Stimulated activated CD8-positive, alpha-beta memory T cell treated with anti-CD3 and anti-CD28 coated beads, Interleukin-4, amount 100 ng/mL, for 1 hour (primary cell): Measurements from ENCODE around the gene BACE1.
"Not testable (repeated sequence)": the region's sequence is repeated elsewhere in the genome, so short reads cannot be mapped to it uniquely, and the experiment has no call there.

Experiments
- DNase-seq, 2 donors: peaks; one replicate each; pipeline ENCODE4 v3.0.0-alpha.2; 2020; ENCODE audit warnings: low read depth in 2 of 2, low spot score in 1 of 2

The BACE1 gene

DNA sequence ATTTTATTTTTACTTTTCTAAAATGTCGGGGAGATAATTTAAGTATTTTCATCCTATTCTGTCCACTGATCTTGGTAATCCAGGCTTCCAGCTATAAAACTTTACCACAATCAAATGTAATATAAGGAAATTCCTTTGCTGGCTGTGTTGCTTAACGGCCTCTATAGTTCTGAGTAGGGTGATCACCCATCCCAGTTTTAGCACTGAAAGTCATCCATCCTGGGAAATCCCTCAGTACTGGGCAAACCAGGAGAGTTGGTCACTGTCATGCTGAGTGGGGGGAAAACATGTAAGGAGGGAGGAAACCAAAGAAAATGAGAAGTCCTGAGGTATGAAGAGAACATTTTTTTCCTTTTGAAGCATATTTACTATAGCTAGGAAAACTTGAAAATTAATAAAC lies 37.7 kb downstream of the BACE1 start:
- DNase-seq, result no peak

DNA sequence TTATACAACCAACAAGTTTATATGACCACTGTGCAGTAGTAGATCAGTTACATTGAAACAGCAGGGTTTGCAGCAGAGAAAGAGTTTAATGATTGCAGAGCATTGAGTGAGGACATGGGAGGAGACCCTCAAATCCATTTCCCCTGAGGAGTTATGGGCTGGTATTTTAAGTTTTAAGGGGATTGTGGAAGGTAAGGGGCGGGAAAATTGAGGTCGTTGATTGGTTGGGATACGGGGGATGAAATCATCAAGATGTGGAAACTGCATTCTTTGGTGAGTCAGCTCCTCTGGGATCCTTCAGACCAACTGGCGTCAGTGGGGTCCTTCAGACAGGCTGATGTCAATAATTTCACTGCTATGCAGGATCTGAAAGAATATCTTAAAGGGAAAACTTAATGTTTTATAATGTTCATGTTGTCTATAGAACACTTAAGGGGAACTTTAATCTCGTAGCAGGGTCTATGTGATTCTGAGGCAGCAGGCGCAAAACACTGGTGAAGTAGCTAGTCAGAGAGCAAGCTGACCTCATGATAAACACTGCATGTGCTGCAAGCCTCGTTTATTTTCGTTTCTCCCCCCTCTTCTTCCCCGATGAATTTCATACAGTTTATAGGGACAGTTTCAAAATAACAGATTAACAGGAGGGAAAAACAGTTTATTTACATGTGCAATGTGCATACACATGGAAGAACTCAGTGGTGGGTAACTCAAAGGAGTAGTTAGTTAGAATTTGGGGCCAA lies 42.3 kb downstream of the BACE1 start:
- DNase-seq, result no peak

DNA sequence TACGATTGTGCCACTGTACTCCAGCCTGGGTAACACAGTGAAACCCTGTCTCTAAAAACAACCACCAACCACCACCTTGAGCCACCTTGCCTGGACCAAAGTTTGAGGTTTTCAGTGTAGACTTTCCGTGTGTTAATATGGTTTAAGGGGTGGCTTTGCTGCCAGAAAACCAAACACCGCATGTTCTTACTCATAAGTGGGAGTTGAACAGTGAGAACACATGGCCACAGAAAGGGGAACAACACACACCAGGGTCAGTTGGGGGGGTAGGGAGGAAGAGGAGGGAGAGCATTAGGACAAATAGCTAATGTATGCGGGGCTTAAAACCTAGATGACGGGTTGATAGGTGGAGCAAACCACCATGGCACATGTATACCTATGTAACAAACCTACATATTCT lies 43.9 kb downstream of the BACE1 start:
- DNase-seq, result not testable (repeated sequence)

DNA sequence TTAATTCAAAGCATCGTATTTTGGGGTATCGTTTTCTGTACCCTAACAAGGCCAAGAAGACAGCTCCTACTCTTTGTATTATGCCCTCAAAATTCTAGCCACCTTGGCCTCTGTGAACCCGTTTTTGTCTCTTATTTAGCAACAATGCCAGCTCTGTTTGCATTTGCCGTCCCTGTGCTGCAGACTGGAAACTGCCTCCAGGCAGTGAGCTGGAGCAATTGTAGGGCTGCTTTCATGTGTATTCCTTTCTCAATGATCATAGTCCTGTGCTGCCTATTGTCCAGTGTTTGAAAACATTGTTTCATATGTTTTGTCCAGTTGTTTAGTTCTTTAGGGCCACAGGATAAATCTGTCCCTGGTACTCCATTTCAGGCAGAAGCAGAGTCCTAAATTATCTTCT lies 44.8 kb downstream of the BACE1 start:
- no peak for DNase-seq

DNA sequence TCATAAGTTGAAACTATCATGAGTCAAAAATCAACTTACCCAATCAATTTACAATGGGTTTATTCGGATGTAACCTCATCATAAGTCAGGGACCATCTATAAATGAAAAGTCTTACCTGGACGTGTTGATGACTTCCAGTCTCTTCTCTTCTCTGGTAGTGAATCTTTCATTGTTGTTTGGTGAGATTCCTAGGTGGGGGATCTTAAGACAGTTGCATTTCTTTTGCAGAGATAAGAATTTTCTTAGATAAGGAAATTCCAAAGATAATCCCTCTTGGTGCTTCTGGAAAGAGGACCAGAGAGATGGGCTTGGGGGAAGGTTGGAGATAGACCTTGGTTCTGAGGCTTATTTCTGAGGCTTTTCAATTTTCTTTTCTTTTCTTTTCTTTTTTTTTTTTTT lies 46.2 kb downstream of the BACE1 start:
- DNase-seq, result no peak

DNA sequence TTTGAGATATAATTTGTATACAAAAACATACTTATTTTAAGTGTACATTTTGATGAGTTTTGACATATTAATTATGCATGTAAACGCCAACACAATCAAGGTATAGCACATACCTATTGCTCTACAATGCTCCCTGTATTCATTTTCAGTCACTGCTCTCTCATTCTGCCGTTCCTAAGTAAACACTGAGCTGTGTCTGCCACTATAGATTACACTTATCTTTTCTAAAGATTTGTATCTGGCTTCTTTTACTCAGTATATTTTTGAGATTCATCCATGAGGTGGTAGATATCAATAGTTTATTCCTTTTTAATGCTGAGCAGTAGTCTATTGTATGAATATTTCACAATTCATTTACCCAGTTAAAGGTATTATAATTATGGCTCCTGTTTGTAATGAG lies 50.3 kb downstream of the BACE1 start:
- no peak for DNase-seq

DNA sequence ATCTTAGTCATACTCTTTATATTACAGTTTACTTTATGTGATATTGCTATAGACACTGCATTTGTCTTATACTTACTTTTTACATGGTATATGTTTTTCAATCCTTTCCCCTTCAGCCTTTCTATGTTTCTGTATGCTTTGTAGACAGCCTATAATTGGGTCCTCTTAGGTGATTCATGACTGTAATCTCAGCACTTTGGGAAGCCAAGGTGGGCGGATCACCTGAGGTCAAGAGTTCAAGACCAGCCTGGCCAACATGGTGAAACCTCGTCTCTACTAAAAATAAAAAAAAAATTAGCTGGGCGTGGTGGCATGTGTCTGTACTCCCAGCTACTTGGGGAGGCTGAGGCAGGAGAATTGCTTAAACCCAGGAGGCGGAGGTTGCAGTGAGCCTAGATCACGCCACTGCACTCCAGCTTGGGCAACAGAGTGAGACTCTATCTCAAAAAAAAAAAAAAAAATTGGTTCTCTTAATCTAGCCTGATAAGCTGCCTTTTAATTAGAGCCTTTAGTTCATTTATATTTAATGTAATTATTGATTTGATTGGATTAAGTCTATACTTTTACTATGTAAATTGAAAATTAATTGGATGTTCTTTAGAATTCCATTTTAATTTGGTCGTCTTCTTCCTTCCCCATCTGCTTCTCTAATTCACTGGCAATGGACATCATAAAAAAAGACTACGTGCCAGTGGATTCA lies 51.3 kb downstream of the BACE1 start:
- DNase-seq, result not testable (repeated sequence)

DNA sequence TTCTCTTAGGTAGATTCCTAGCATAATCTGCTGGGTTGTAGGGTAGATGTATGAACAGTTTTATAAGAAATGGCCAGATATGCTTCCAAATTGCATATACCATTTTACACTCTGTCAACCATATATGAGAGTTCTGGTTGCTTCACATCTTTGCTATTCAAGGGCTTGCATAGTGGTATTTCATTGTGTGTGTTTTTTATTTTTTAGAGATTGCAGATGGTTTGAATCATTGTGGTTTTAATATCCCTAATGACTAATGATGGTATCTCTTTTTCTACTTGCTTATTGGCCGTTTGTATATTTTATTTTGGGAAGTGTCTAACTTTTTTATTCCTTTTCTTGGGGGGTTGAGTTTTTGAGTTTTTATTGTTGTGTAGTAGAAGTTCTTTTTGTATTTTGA lies 56.6 kb downstream of the BACE1 start:
- no peak for DNase-seq

DNA sequence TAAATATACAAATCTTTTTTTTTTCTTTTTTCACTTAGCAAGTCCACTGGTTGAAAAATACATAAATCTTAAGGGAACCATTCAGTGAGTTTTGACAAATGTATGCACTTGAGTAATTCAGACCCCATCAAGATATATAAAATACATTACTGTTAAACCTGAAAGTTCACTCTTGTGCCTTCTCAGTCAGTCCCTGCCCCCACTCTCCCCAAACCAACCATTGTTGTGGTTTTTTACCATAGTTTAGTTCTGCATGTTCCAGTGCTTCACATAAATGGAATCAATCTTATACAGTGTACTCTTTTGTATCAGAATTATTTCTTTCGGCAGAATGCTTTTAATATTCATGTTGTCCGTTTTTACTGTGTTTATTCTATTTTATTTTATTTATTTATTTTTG lies 57.5 kb downstream of the BACE1 start:
- DNase-seq, result no peak

DNA sequence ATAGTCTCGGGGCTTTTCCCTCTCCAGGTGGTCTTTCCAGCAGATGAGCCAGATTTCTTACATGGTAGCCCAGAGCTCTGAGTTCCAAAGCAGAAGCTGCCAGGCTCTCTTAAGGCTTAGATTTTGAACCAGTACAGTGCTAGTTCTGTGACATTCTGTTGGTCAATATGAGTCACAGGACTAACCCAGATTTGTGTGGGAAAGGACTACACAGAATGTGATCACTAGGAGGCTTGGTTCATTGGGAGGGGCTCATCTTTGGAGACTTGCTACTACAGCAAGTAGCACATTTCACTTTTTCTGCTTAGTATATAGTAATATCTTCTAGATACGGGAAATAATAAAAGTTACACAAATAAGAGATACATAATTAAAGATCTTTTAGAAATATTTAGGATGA lies 59.5 kb downstream of the BACE1 start:
- DNase-seq, result no peak

DNA sequence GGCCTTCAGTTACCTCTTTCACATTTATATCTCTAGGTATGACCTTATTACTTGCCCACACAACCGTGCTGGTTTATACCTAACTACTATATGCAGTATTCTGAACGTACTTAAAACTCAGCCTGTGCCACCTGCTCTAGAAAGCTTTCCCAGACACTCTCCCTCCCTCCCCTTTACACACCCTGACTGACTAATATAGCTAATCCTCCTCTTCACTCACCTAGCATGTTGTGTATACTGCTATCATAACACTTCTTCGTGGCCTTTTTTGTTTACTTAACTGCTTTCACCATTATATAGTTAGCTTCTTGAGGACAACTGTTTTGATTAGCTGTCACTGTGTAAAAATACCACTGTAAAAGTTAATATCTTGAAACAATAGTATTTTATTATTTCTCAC lies 60.1 kb downstream of the BACE1 start:
- DNase-seq, result no peak

DNA sequence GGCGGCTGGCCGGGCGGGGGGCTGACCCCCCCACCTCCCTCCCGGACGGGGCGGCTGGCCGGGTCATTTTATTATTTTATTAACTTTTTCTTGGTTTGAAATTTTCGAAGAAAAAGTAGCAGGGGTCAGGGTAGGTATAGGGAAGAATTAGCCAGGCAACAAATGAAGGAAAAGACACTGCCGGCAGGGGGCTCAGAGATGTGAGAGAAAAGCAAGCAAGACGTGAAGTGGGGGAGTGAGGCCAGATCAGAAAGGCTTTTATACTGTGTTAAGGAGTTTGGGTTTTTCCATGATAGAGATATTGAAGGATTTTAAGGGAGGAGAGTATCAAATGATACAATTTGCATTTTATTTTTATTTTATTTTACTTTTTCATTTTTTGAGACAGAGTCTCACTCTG lies 64.5 kb downstream of the BACE1 start:
- no peak for DNase-seq

DNA sequence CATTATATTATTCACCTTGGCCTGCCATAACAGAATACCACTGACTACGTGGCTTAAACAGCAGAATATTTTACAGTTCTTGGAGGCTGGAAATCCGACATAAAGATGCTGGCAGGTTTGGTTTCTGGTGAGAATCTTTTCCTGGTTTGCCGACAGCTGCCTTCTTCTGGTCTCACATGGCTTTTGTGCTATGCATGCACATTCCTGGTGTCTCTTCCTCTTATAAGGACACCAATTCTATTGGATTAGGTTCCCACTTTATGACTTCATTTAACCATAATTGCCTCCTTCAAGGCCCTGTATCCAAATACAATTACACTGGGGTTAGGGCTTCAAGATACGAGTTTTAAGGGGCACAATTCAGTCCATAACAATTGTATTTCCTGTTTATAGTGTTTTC lies 66.5 kb downstream of the BACE1 start:
- no peak for DNase-seq

DNA sequence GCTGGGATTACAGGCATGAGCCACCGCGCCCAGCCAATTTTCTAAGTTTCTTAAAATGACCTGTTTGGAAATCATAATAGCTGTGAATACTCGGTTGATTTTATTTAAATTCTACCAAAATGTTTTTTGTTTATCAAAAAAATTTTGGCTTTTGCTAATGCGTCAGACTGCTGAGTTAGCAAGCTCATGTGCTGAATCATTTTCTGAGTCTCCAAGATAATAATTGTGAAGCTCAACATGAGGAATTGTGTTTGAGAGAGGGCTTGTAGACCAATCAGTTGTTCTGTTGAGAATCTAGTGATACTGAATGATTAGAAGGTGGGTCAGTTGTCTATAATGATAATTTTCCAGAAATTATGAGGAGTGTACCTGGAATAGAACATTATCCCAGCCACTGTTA lies 67.7 kb downstream of the BACE1 start:
- DNase-seq, result no peak

DNA sequence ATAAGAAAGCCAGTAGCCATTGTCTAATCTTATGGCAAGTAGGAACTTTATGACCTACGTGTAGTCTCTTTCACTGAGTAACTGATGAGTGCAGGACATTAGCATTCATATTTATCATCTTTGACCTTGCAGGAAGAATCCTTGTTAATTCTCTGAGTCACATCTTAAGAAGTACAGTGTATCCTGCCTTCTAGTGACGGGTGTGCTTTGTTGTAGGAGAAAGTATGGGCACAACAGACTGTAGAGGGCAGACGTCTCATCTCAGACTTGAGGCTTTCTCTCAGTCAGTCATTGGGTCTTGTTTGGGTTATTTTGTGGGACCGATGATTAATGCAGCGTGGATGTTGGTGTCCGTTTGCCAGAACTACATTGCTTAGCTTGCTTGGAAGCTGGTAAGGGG lies 76.8 kb downstream of the BACE1 start:
- DNase-seq, result no peak

DNA sequence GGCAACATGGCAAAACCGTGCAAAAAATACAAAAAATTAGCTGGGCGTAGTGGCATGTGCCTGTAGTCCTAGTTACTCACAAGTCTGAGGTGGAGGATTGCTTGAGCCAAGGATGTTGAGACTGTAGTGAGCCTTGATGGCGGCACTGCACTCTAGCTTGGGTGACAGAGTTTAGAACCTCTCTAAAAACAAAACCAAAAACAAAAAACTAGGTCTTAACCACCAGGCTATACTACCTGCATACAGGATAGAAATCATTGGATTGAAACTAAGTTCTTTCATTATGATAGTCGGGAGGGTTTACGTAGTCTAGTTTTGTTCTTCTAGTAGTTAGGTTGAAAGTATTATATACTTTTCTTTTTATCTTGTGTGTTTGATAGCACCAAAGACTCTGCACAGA lies 77.8 kb downstream of the BACE1 start:
- DNase-seq, result no peak
